Stimulated activated CD8-positive, alpha-beta memory T cell treated with anti-CD3 and anti-CD28 coated beads, Interleukin-15, amount 100 ng/mL, for 4 hours (primary cell): ENCODE data around the gene C19orf53.
"Not testable (repeated sequence)": the region's sequence is repeated elsewhere in the genome, so short reads cannot be mapped to it uniquely, and the experiment has no call there.

Source experiments
- DNase-seq, 2 donors: peaks; one replicate each; pipeline ENCODE4 v3.0.0-alpha.2; 2020; ENCODE audit warnings: low read depth in 2 of 2

C19orf53 gene

DNA sequence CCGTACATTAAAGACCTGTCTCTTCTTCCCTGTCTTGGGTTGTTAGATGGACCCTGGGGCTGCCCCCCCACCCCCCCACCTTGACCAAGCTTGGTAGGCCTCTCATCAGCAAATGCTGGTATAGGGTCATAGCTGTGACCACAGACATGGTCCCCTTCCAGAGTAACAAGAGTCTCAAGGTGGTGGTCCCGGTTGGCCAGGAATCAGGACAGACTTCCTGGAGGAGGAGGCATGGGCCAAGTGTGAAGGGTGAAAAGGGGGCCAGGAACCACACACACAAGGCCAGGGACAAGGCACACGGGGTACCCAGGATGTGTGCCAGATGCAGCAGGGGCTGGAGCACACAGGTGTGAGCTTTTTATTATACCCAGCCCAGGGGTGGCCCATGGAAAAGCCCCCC lies 11.0 kb upstream of the C19orf53 start:
- DNase-seq = no peak

DNA sequence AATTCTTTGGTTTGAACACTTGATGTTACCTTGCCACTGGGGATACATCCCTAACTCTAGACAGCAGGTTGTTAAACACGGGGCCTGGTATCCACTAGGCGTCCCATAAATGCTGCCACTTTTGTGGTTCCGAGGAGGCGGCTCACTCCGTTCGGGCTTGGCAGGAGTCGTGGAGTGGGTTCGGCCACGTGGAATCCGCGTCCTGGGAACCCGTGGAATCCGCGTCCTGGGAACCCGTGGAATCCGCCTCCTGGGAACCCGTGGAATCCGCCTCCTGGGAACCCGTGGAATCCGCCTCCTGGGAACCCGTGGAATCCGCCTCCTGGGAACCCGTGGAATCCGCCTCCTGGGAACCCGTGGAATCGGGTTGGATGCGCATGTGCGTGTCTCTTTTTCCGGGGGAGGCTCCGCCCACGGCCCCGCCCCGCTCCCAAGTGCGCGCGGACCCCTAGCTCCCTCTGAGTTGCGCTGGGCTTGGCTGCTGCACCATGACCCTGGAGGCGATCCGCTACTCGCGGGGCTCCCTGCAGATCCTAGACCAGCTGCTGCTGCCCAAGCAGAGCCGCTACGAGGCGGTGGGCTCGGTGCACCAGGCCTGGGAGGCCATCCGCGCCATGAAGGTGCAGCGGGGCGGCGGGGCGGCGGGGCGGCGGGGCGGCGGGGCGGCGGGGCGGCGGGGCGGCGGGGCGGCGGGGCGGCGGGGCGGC lies 10.0 kb upstream of the C19orf53 start, which contains the start of gene MRI1:
MRI1 (plus strand) TSS at position 422 of the 707 bp plus-strand sequence; CDS start at position 489, 67 bp downstream.
- peak in 1 of 2 donors; percentile 57 for DNase-seq

DNA sequence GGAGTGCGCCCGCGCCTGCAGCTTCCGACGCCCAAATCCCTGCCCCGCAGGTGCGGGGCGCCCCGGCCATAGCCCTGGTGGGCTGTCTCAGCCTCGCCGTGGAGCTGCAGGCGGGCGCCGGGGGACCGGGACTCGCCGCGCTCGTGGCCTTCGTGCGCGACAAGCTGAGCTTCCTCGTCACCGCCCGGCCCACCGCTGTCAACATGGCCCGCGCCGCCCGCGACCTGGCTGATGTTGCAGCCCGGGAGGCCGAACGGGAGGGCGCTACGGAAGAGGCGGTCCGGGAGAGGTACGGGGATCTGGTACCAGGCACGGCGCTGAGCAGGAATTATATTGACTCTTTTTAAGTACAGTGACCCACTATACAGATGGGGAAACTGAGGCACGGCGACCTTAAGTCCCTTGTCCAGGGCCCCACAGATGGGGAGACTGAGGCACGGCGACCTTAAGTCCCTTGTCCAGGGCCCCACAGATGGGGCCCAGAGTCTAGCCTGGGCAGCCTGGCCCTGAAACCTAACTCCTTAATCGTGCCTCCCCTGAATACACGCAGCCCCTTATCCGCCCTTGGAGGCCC lies 9.3 kb upstream of the C19orf53 start:
- DNase-seq = peak in 1 of 2 donors; percentile 2

DNA sequence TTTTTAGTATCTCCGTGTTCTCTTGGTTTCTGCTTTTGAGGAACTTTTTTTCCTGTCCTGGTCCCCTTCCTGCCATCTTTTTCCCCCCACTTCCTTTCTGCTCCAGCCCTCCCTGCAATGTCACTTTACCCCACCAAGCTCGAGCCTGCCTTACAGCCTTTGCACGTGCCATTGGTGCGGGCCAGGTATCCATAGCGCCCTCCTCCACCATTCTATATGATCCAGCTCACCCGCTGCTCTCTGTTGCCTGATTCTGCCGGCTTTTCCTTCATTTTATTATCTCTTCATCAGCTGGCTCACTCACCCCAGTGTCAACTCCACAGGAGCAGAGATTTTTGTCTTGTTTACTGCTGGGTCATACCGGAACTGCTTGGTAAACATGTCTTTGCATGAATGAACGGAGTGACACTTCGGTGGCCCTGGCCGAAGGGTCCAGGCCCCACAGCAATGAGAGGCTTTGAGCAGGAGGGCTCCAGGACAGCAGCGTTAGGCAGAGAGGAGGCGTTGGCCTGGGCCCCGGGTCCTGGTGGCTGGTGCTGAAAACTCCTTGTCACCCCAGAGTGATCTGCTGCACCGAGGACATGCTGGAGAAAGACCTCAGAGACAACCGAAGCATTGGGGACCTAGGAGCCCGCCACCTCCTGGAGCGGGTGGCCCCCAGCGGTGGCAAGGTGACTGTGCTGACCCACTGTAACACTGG lies 8.7 kb upstream of the C19orf53 start:
- DNase-seq = no peak

DNA sequence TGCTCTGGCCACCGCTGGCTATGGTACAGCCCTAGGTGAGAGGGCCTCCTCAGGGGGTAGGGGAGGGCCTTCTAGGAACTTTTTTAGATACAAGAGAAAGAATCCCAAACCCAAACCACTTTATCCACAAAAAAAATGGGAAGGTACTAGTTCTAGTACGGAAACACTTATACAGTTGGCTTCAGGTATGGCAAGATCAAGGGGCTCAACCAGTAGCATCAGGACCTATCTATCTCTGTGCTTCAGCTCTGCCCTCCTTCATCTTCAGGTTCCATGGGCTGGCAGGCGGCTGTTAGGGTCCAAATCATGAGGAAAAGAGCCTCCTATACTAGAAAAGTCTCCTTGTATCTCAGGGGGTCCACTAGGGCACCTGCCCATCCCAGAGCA lies 8.2 kb upstream of the C19orf53 start:
- DNase-seq = no peak

DNA sequence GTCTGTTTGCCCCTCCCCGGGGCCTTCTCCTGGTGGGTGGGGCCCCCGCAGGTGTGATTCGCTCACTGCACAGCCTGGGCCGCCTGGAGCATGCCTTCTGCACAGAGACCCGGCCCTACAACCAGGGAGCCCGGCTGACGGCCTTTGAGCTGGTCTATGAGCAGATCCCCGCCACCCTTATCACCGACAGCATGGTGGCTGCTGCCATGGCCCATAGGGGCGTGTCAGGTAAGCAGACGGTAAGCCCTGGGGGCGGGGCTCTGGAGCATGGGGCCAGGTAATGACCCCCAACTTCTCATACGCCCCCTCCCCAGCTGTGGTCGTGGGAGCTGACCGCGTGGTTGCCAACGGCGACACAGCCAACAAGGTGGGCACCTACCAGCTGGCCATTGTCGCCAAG lies 5.7 kb upstream of the C19orf53 start:
- DNase-seq = no peak

DNA sequence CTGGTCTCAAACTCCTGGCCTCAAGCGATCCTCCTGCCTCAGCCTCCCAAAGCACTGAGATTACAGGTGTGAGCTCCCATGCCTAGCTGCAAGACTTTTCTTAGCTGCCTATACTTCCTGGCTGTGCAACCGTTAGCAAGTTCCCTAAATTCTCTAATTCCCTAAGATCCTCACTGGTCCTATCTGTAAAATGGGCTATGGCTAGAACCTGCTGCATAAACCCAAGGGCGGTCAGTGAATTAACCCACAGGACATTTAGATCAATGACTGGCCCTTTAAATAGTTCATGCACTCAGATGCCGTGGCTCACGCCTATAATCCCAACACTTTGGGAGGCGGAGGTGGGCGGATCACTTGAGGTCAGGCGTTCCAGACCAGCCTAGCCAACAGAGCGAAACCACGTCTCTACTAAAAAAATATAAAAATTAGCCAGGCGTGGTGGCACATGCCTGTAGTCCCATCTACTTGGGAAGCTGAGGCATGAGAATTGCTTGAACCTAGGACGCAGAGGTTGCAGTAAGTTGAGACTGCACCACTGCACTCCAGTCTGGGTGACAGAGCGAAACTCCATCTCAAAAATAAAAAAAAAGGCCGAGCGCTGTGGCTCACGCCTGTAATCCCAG lies 4.1 kb upstream of the C19orf53 start:
- DNase-seq = no peak

DNA sequence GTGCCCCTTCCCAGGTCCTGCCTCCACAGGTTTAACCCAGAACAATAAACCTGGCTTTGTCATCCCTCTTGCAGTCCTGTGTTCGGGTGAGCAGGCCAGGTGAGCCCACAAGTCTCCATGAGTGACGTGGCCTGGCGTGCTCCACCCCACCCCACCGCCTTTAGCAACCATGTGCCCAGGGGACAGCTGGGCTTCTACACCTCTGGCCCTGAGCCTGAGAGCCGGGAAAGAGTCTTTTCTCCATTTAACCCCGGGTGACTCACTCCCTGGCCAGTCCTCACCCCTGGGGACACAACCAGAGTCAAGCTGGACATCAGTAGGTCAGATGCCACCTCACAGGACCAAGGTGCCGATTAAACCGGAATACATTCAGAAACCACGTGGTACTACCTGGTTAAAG lies 4.1 kb downstream of the C19orf53 start:
- no peak for DNase-seq

DNA sequence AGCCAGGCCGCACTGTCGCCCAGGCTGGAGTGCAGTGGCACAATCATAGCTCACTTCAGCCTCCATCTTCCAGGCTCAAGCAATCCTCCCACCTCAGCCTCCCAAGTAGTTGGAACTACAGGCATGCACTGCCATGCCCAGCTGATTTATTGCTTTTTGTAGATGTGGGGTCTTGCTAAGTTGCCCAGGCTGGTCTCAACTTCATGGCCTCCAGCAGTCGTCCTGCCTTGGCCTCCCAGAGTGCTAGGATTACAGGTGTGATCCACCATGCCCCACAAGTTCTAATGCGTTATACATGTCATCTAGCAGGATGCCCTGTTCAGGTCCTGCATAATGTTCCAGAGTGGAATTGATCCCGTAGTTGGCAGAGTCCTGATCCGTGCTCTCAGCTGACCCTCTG lies 4.6 kb downstream of the C19orf53 start:
- no peak for DNase-seq

DNA sequence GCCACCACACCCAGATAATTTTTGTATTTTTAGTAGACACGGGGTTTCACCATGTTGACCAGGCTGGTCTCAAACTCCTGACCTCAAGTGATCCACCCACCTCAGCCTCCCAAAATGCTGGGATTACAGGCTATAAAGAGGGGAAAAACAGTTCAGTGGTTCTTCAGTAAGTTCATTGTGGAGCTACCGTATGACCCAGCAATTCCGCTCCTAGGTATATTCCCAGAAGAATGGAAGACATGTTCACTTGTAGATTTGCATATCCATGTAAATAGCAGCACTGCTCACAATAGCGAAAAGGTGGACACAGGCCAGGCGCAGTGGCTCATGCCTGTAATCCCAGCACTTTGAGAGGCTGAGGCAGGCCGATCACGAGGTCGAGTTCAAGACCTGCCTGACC lies 5.5 kb downstream of the C19orf53 start:
- DNase-seq = not testable (repeated sequence)

DNA sequence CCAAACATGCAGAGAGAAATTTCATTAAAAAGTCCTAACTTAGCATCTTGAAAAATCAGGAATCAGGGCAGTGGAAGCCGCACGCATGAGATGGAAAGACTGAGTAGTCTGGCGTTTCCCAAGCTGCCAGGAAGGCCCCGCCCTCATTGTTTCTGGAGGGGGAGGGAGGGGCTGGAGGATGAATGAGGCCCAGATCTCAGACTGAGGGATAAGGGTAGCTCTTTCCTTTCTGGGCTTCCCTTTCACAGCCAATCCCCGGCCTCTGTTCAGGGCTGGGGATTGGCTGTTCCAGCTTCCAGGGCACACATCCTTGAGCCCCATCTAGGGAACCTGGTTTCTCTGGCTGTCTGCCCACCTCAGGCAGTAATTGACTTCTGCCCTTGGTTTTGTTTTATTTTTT lies 7.3 kb downstream of the C19orf53 start:
- no peak for DNase-seq

DNA sequence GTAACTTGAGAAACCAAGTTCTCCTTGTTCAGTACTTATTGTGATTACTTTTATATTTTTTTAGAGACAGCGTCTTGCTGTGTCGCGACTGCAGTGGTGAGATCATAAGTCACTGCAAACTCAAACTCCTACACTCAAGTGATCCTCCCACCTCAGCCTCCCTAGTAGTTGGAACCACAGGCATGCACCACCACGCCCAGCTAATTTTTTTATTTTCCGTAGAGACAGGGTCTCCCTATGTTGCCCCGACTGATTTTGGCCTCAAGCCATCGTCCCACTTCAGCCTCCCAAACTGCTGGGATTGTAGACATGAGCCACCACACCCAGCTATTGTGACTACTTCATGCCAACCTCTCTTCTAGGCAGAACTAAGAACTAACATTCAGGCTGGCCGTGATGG lies 8.3 kb downstream of the C19orf53 start:
- DNase-seq = no peak

DNA sequence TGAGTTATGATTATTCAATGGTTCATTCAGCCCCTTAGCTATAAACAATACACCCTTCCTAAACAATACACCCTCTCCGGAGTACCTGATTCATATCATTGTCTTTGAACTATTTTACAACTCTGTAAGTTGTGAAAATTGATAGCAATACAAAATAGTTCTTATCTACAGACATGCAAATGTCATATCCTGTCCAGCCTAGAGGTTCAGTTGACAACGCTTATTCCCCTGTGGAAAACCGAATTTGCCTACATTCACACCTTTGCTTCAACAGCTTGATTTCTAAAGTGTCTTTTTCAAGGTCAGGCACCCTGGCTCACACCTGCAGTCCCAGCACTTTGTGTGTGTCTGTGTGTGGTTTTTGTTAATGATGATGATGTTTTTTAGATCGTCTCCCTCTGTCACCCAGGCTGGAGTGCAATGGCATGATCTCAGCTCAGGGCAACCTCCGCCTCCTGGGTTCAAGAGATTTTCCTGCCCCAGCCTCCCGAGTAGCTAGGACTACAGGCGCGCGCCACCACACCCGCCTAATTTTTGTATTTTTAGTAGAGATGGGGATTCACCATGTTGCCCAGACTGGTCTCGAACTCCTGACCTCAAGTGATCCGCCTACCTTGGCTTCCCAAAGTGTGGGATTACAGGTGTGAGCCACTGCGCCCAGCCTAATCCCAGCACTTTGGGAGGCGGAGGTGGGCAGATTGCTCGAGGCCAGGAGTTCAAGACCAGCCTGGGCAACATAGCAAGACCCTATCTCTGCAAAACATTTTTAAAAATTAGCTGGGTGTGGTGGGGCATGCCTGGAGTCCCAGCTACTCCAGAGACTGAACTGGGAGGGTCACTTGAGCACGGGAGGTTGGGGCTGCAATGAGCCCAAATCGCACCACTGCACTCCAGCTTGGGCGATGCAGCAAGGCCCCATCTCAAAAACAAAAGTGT lies 9.6 kb downstream of the C19orf53 start:
- no peak for DNase-seq

DNA sequence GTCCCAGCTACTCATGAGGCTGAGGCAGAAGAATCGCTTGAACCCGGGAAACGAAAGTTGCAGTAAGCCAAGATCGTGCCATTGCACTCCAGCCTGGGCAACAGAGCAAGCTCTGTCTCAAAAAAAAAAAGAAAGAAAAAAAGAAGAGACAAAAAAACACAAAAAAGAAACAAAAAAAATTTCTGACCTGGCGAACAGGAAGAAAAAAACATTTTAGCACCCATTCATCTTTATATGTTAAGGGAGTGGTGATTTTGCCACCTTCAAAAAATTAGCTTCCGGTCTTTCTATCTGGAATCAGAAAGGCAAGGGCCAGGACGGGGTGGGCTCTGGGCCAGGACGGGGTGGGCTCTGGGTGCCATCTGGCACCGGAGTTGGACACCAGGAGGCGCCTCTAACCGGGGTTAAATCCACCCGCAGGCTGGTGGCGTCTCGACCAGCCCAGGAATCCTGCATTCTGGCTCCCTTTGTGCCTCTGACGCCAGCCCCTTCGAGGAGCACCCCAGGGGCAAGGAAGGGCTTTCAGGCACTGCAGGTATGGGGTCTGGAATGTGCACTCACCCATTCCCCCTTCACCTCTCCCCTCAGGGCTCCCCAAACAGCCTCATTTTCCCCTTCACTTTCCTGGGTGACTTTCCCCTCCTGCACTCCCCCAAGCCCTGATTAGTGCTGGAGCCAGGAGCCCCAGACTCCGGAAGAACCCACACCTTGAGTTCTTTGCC lies 10.6 kb downstream of the C19orf53 start:
- peak; percentile 42 for DNase-seq

DNA sequence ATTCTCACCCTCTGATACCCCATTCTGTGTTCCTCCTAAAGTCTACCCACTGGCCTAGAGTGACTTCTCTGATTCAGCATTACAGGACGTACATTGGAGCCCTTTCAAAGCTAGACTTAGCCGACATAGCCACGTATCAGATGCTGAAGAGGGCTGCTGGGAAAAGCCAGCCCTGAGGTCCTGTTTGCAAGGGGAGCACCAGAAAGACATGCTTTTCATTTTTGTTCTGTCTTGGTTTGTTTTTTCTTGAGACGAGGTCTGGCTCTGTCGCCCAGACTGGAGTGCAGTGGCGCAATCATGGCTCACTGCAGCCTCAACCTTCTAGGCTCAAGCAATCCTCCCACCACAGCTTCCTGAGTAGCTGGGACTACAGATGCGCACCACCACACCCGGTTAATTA lies 14.7 kb downstream of the C19orf53 start:
- no peak for DNase-seq

DNA sequence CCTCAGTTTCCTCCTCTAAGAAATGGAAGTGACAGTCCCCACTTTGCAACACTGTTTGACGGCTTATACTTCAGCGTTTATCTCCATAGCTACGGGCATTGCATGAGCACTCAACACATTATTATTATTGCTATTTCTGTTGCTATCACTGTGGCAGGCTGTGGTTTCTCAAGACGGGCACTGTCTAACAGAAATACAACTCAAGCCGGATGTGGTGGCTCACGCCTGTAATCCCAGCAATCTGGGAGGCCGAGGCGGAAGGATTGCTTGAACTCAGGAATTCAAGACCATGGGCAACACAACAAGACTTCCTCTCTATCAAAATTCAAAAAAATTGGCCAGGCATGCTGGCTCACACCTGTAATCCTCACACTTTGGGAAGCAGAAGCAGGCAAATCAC lies 16.1 kb downstream of the C19orf53 start:
- peak in 1 of 2 donors; percentile 30 for DNase-seq

DNA sequence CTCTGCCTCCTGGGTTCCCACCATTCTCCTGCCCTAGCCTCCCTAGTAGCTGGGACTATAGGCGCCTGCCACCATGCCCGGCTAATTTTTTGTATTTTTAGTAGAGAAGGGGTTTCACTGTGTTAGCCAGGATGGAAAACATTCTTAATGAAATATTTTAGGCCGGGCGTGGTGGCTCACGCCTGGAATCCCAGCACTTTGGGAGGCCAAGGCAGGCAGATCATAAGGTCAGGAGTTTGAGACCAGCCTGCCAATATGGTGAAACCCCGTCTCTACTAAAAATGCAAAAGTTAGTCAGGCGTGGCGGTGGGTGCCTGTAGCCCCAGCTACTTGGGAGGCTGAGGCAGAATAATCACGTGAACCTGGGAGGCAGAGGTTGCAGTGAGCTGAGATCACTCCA lies 19.1 kb downstream of the C19orf53 start:
- not testable (repeated sequence) for DNase-seq

DNA sequence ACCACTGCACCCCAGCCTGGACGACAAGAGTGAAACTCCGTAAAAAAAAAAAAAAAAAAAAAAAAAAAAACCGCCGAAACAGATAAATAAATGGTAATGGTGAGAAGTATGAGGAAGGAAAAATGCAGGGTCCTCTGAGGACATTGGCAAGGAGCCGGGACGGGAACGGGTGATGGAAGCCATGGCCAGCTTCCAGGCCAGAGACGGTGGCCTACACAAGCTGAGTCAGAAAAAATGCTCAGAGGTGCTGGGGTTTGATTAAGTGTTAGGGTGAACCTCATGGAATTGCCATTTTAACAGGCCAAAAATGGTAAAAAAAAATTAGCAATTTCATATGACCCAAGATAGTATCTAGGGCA lies 20.1 kb downstream of the C19orf53 start:
- no peak for DNase-seq

DNA sequence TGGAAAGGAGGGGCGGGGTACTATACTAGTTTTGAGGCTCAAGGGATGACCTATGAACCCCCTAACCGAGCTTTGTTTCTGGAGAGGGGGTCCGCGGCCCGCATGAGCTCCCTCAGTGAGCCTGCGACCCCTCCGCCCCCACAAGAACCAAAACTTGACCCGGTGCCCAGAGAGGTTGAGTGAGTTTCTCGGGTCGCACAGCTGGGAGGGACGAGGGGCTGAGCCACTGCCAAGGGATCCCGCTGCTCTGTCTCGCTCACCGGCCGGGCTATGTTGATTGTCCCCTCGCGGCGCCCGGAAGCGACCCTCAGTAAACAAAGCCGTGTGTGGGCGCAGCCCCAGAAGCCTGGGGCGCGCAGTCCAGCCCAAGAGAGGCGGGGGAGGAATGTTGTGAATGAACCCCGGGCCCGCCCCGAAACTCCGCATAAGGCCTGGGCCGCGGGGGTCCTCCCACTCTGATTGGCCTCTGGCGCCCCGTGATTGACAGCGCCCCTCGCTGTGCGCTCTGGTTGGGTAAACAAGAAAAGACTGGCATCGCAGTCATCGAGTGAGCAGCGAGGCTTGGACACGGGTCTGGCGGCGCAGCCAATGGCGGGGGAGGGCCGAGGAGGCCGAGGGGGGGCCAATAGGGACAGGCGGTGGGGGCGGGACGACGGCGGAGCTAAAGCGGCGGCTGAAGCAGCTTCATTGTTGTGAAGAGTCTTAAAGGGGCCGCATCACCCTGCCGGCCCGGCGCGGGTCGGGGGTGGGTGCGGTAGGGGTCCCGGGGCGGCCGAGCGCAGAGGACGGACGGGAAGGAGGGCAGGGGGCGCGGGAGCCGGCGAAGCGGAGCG lies 20.7 kb downstream of the C19orf53 start, which contains the start of gene ZSWIM4:
ZSWIM4 (plus strand) TSS at position 687 of the 833 bp plus-strand sequence. CDS start 206 bp downstream, outside the sequence.
- peak; percentile 89 to 90 for DNase-seq
